Panc1 (cell line): ENCODE measurements around the gene SETD6. TPM values are rescaled to one million over a fixed set of nuclear protein-coding genes. Genes with fewer than 3 reads are reported as not detected.

Source experiments
- ATAC-seq: fragments of 200-7000 bp; cut with Tn5 transposase; 2 replicates; pipeline ENCODE4 v1.9.1; 2020; ENCODE audit warnings: mild to moderate bottlenecking, moderate library complexity
- BruUV-seq: library from RNA; stranded (reverse); fragments of 400-500 nt; replicated peaks from 2 replicates; lab custom pipeline; 2021; lab: Mats Ljungman, UMichigan
- CTCF ChIA-PET: fragments of 300-600 bp; sonication (Branson Sonifier 250); formaldehyde crosslinking; loops from one replicate; lab custom pipeline; 2022; ENCODE audit warnings: antibody characterized with exemption; lab: Charles Lee
- POLR2A ChIA-PET: fragments of 300-600 bp; sonication (Branson Sonifier 250); formaldehyde crosslinking; loops from one replicate; lab custom pipeline; 2022; ENCODE audit warnings: antibody characterized with exemption; lab: Charles Lee
- DNase-seq: peaks from one replicate; pipeline ENCODE4 v3.0.0-alpha.2; 2010; ENCODE audit warnings: low read depth, low spot score
- H3K27ac ChIP-seq: 2 replicates; pipeline ENCODE4 v1.5.1; 2011; ENCODE audit warnings: mild to moderate bottlenecking, low read length, inconsistent platforms
- H3K27me3 ChIP-seq: fragments of 200-500 bp; sonication (Bioruptor generic); 2 replicates; pipeline ENCODE4 v1.6.0; 2014; ENCODE audit warnings: low read length, inconsistent platforms; ENCODE audit not compliant: control insufficient read depth, insufficient read depth
- H3K36me3 ChIP-seq: fragments of 200-500 bp; sonication (Bioruptor generic); 2 replicates; pipeline ENCODE4 v1.5.1; 2014; ENCODE audit warnings: inconsistent platforms, mild to moderate bottlenecking, low read length, moderate library complexity; ENCODE audit not compliant: control insufficient read depth, insufficient read depth
- H3K4me1 ChIP-seq: 2 replicates; pipeline ENCODE4 v1.5.1; 2011; ENCODE audit warnings: inconsistent platforms, mild to moderate bottlenecking, low read length, moderate library complexity; ENCODE audit not compliant: control insufficient read depth, insufficient read depth
- H3K4me3 ChIP-seq, 2 experiments: 2 replicates each; pipeline ENCODE4 v1.5.1; 2011 to 2012; ENCODE audit warnings: low read depth in 2 of 2, low read length in 2 of 2, mild to moderate bottlenecking in 2 of 2, inconsistent platforms in 1 of 2, moderate library complexity in 1 of 2
- H3K9me3 ChIP-seq: fragments of 200-500 bp; sonication (Bioruptor generic); 2 replicates; pipeline ENCODE4 v1.5.1; 2014; ENCODE audit warnings: low read depth, mild to moderate bottlenecking, inconsistent platforms, low read length, moderate library complexity; ENCODE audit not compliant: control insufficient read depth, insufficient read depth
- POLR2AphosphoS5 ChIP-seq: IDR thresholded peaks from 2 replicates; pipeline ENCODE4 v1.6.1; 2012; ENCODE audit warnings: mild to moderate bottlenecking, low read depth, low read length, moderate library complexity
- SIN3A ChIP-seq: IDR thresholded peaks from 2 replicates; pipeline ENCODE4 v1.6.1; 2012; ENCODE audit warnings: low read depth, mild to moderate bottlenecking, low read length, moderate library complexity, borderline replicate concordance; ENCODE audit not compliant: insufficient read depth
- TCF7L2 ChIP-seq: IDR thresholded peaks from 2 replicates; pipeline ENCODE4 v1.6.1; 2011; ENCODE audit warnings: mild to moderate bottlenecking, low read depth, low read length, inconsistent platforms
- in situ Hi-C: cut with HindIII; loops from 2 replicates; pipeline ENCODE4 v1.10.0; 2016; ENCODE audit warnings: low sequenced_read_pairs, low pct_unique_long_range_greater_than_20kb
- intact Hi-C: fragments of 100-400 bp; cut with micrococcal nuclease; formaldehyde crosslinking; loops from one replicate; pipeline ENCODE4 v1.10.0; 2022; ENCODE audit not compliant: unreplicated experiment
- total RNA-seq: library from RNA; stranded (reverse); gene quantifications from one replicate; pipeline ENCODE4 v1.2.1, GENCODE V29; 2021; ENCODE audit not compliant: unreplicated experiment
- TF ChIP-seq, protein P1 (sequence below): fragments of 450-650 bp; IDR thresholded peaks from 2 replicates; pipeline ENCODE4 v1.5.1; 2017; ENCODE audit warnings: mild to moderate bottlenecking
- TF ChIP-seq, protein P2 (sequence below), 2 experiments: IDR thresholded peaks; 2 replicates each; pipeline ENCODE4 v1.6.1; 2011 to 2012; ENCODE audit warnings: low read depth in 2 of 2, control low read depth in 1 of 2, low read length in 1 of 2, mild to moderate bottlenecking in 1 of 2, moderate library complexity in 1 of 2; ENCODE audit not compliant: insufficient read depth in 1 of 2

The SETD6 gene
- total RNA-seq, 1 experiment from 2014 or later: 28.3 TPM

DNA sequence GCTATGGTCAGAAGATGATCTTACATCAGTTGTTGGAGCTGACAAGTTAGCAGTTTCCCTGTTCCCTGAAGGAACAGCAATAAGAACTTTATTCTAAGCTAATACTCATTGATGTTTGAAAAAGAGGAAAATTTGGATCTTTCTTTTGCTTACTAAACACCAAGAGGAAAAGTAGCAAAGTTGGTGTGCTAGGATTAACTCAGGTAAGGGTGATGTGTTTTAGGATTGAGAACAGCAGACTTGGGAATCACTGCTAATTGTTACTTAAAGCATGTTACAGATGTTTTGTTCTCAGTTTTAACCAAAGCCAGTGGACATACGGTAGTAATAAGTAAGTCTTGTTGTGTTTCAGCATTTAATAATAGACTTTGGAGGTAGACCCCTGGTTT is 3.7 kb downstream of the SETD6 start:
- in situ Hi-C loops (no loop called here), intact Hi-C loops (no loop called here)
- POLR2A ChIA-PET: interaction anchor here (0.6 to 1.1 kb wide), 2 partner anchors 31 to 33 kb away, joined by 3 read pairs; no protein-coding TSS in a partner anchor

DNA sequence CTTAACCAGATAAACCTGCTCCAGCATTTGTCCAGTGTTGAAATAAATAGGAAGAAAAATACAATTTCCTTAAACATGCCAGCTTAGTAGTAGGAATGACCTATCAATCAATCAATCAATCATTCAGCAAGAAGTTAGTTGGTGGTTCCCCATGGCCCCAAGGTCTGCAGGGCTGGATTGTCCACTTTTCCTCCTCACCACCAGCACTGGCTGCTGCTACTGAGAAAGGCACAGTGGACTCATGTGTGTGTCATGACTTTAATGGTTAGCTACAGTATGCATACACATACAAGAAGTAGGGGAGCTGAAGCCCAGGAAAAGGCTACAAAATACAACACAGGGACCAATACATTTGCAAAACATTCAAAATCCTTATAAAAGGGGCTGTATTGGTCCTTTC is 4.4 kb downstream of the SETD6 start:
- CTCF ChIA-PET: no interaction called here
- TF ChIP-seq POLR2AphosphoS5: no peak
- TF ChIP-seq, protein P1, sequence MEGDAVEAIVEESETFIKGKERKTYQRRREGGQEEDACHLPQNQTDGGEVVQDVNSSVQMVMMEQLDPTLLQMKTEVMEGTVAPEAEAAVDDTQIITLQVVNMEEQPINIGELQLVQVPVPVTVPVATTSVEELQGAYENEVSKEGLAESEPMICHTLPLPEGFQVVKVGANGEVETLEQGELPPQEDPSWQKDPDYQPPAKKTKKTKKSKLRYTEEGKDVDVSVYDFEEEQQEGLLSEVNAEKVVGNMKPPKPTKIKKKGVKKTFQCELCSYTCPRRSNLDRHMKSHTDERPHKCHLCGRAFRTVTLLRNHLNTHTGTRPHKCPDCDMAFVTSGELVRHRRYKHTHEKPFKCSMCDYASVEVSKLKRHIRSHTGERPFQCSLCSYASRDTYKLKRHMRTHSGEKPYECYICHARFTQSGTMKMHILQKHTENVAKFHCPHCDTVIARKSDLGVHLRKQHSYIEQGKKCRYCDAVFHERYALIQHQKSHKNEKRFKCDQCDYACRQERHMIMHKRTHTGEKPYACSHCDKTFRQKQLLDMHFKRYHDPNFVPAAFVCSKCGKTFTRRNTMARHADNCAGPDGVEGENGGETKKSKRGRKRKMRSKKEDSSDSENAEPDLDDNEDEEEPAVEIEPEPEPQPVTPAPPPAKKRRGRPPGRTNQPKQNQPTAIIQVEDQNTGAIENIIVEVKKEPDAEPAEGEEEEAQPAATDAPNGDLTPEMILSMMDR: no peak
- peaks cover 6% of the 10 kb centered on the region; the same call in 1 of the 2 replicates for H3K4me1 ChIP-seq
- POLR2A ChIA-PET: interaction anchor here (1.1 kb wide), 1 partner anchor 32 kb away, joined by 3 read pairs; no protein-coding TSS in a partner anchor
- DNase-seq (no peak), ATAC-seq (no peak)
- H3K36me3 ChIP-seq: peaks cover 26% of the 10 kb centered on the region
- H3K27ac ChIP-seq: no peak overlapping the region
- no peaks in the 10 kb centered on the region for H3K27me3 ChIP-seq
- H3K4me3 ChIP-seq: no peak overlapping the region
- no TSS peak for BruUV-seq
- H3K9me3 ChIP-seq: no peaks in the 10 kb centered on the region
- in situ Hi-C loops (no loop called here), intact Hi-C loops (no loop called here)

More for the DNA sequence above, 3.7 kb downstream of the SETD6 start:
- CTCF ChIA-PET: no interaction called here
- Histone ChIP-seq H3K27me3 (no peaks in the 10 kb centered on the region), H3K4me3 (no peak overlapping the region), H3K9me3 (no peaks in the 10 kb centered on the region), H3K4me1 (peaks cover 6% of the 10 kb centered on the region; the same call in 1 of the 2 replicates), H3K36me3 (peaks cover 22% of the 10 kb centered on the region), H3K27ac (no peak overlapping the region)
- TF ChIP-seq SIN3A: no peak
- no peak for TF ChIP-seq POLR2AphosphoS5
- TF ChIP-seq, protein P2, sequence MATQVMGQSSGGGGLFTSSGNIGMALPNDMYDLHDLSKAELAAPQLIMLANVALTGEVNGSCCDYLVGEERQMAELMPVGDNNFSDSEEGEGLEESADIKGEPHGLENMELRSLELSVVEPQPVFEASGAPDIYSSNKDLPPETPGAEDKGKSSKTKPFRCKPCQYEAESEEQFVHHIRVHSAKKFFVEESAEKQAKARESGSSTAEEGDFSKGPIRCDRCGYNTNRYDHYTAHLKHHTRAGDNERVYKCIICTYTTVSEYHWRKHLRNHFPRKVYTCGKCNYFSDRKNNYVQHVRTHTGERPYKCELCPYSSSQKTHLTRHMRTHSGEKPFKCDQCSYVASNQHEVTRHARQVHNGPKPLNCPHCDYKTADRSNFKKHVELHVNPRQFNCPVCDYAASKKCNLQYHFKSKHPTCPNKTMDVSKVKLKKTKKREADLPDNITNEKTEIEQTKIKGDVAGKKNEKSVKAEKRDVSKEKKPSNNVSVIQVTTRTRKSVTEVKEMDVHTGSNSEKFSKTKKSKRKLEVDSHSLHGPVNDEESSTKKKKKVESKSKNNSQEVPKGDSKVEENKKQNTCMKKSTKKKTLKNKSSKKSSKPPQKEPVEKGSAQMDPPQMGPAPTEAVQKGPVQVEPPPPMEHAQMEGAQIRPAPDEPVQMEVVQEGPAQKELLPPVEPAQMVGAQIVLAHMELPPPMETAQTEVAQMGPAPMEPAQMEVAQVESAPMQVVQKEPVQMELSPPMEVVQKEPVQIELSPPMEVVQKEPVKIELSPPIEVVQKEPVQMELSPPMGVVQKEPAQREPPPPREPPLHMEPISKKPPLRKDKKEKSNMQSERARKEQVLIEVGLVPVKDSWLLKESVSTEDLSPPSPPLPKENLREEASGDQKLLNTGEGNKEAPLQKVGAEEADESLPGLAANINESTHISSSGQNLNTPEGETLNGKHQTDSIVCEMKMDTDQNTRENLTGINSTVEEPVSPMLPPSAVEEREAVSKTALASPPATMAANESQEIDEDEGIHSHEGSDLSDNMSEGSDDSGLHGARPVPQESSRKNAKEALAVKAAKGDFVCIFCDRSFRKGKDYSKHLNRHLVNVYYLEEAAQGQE (IDR thresholded peaks at IDR 0.05; ENCODE audit: insufficient read depth in 1 of 2, low read depth in 2 of 2, low read length in 1 of 2): no peak
- TF ChIP-seq TCF7L2: no peak
- TF ChIP-seq, protein P1: no peak
- no TSS peak for BruUV-seq
- ATAC-seq (no peak), DNase-seq (no peak)
